Right lobe of liver (tissue), 6 donors: ENCODE data around the gene WFDC10B. TPM values are rescaled to one million over a fixed set of nuclear protein-coding genes. Genes with fewer than 3 reads are reported as not detected.

Source experiments
- ATAC-seq, 4 donors: fragments of 200-7000 bp; cut with Tn5 transposase; one replicate each; pipeline ENCODE4 v1.9.1; 2020; ENCODE audit warnings: mild to moderate bottlenecking in 4 of 4, moderate library complexity in 4 of 4
- DNase-seq, 3 donors: peaks; one replicate each; pipeline ENCODE4 v3.0.0-alpha.2; 2020
- H3K27ac ChIP-seq, 3 donors: fragments of 200-600 bp; one replicate each; pipeline ENCODE4 v1.8.0; 2022
- H3K27me3 ChIP-seq, 2 donors: fragments of 200-600 bp; one replicate each; pipeline ENCODE4 v1.8.0; 2022
- H3K36me3 ChIP-seq, 4 donors: fragments of 200-600 bp; sonication (generic) in 1 of 4; one replicate each; pipeline versions ENCODE4 v1.5.1 to v1.8.0; 2017 to 2022; ENCODE audit warnings: control low read depth in 1 of 4
- H3K4me1 ChIP-seq, 4 donors: fragments of 200-600 bp; sonication (generic) in 1 of 4; one replicate each; pipeline versions ENCODE4 v1.5.1 to v1.8.0; 2017 to 2022; ENCODE audit warnings: control low read depth in 1 of 4
- H3K4me3 ChIP-seq, 3 donors: fragments of 200-600 bp; one replicate each; pipeline ENCODE4 v1.8.0; 2022
- H3K9me3 ChIP-seq, 4 donors: fragments of 200-600 bp; sonication (generic) in 1 of 4; one replicate each; pipeline versions ENCODE4 v1.5.1 to v1.8.0; 2017 to 2022; ENCODE audit warnings: control low read depth in 1 of 4
- CTCF ChIP-seq, 4 donors: fragments of 200-600 bp in 3 of 4; fragments of 450-650 bp in 1 of 4; IDR thresholded peaks; one replicate each; pipeline versions ENCODE4 v1.5.1 to v1.8.0; 2016 to 2022; ENCODE audit warnings: antibody characterized with exemption in 4 of 4, mild to moderate bottlenecking in 2 of 4
- POLR2A ChIP-seq: fragments of 450-650 bp; IDR thresholded peaks from one replicate; pipeline ENCODE4 v1.6.1; 2017; ENCODE audit warnings: antibody characterized with exemption, mild to moderate bottlenecking
- WGBS: methylation state at CpG from one replicate; pipeline ENCODE4 v1.1.6; 2018; ENCODE audit warnings: low coverage, low lambda C conversion rate; ENCODE audit not compliant: insufficient coverage; ENCODE audit errors: missing lambda C conversion rate; 5-methylcytosine and 5-hydroxymethylcytosine counted together
- intact Hi-C, 2 donors: fragments of 100-400 bp; cut with DNase I; formaldehyde crosslinking; loops; one replicate each; pipeline versions ENCODE4 v1.11.2 to v1.14.1; 2022
- total RNA-seq, 6 experiments: library from RNA; depleted of rRNA in 2 of 6; stranded (reverse); fragments of >200 nt in 2 of 6; fragmentation: NEBNext Ultra II Directional in 3 of 6; extraction: Animal tissue kit (Norgen Biotek cat#: 25700) in 3 of 6; gene quantifications; one replicate each; pipeline versions ENCODE4 v1.1.0 to v1.2.4, GENCODE V29; 2016 to 2023
- donor health status: DM: no; HTN: yes; CAD: no.
- donor health status: DM: no; HTN: no; CAD: no.
- donor health status: DM: no; HTN: no; CAD: no.
- donor health status: DM: no; HTN: yes; CAD: no.
- donor health status: DM: no; HTN: yes; CAD: no.

The WFDC10B gene
- total RNA-seq, 6 experiments from 2014 or later: not detected

- no peak overlapping the region for H3K4me3 ChIP-seq
- WGBS: no CpG with 5 or more reads among the region's 23 CpGs
- H3K36me3 ChIP-seq: no peaks in the 10 kb centered on the region
- intact Hi-C loops: no loop called here
- ATAC-seq (no peak), DNase-seq (no peak)
- H3K27me3 ChIP-seq: peaks cover 0 to 3% of the 10 kb centered on the region in 2 donors
- TF ChIP-seq POLR2A (no peak), CTCF (IDR thresholded peaks at IDR 0.05) (no peak)
- H3K27ac ChIP-seq: no peak overlapping the region
- H3K9me3 ChIP-seq: no peaks in the 10 kb centered on the region
- no peaks in the 10 kb centered on the region for H3K4me1 ChIP-seq
Observed at GRCh38 chr20:45735988-45736387, 31.2 kb upstream of the WFDC10B start.

- DNase-seq (no peak), ATAC-seq (no peak)
- H3K36me3 ChIP-seq: no peaks in the 10 kb centered on the region
- no peak overlapping the region for H3K27ac ChIP-seq
- no peaks in the 10 kb centered on the region for H3K4me1 ChIP-seq
- intact Hi-C loops: no loop called here
- no peak overlapping the region for H3K4me3 ChIP-seq
- TF ChIP-seq CTCF (IDR thresholded peaks at IDR 0.05): no peak
- TF ChIP-seq POLR2A: no peak
- no CpG with 5 or more reads among the region's 8 CpGs for WGBS
- no peaks in the 10 kb centered on the region for H3K9me3 ChIP-seq
- H3K27me3 ChIP-seq: peaks cover 0 to 3% of the 10 kb centered on the region in 2 donors
Observed at GRCh38 chr20:45735552-45735951, 30.7 kb upstream of the WFDC10B start.

- Histone ChIP-seq H3K4me3 (no peak overlapping the region), H3K27ac (no peak overlapping the region), H3K9me3 (no peaks in the 10 kb centered on the region), H3K4me1 (no peaks in the 10 kb centered on the region), H3K27me3 (peaks cover 0 to 3% of the 10 kb centered on the region in 2 donors), H3K36me3 (no peaks in the 10 kb centered on the region)
- intact Hi-C loops: no loop called here
- TF ChIP-seq CTCF (IDR thresholded peaks at IDR 0.05) (no peak), POLR2A (no peak)
- DNase-seq: no peak
- no peak for ATAC-seq
Observed at GRCh38 chr20:45732199-45732598, 27.4 kb upstream of the WFDC10B start.

- intact Hi-C loops: no loop called here
- WGBS: 34% methylated on average over 2 of the region's 2 CpGs
- H3K36me3 ChIP-seq: no peaks in the 10 kb centered on the region
- no peak overlapping the region for H3K27ac ChIP-seq
- H3K27me3 ChIP-seq: peaks cover 0 to 3% of the 10 kb centered on the region in 2 donors
- H3K4me3 ChIP-seq: no peak overlapping the region
- TF ChIP-seq CTCF (IDR thresholded peaks at IDR 0.05) (no peak), POLR2A (no peak)
- DNase-seq: no peak
- no peak for ATAC-seq
- H3K4me1 ChIP-seq: peaks cover 0 to 7% (median 0%) of the 10 kb centered on the region in 4 donors
- no peaks in the 10 kb centered on the region for H3K9me3 ChIP-seq
Observed at GRCh38 chr20:45727044-45727443, 22.2 kb upstream of the WFDC10B start.

GRCh38 chr20:45725134-45725533, 20.3 kb upstream of the WFDC10B start:
- Histone ChIP-seq H3K27me3 (no peaks in the 10 kb centered on the region), H3K36me3 (no peaks in the 10 kb centered on the region), H3K27ac (no peak overlapping the region), H3K4me3 (no peak overlapping the region), H3K4me1 (peaks cover 0 to 7% (median 0%) of the 10 kb centered on the region in 4 donors), H3K9me3 (no peaks in the 10 kb centered on the region)
- intact Hi-C loops: no loop called here
- TF ChIP-seq CTCF (IDR thresholded peaks at IDR 0.05): no peak
- TF ChIP-seq POLR2A: no peak
- ATAC-seq (peak; percentile 79 to 95 (median 88)), DNase-seq (peak; percentile 32 to 67 (median 59))
